ENCODE results near the gene UPK3A. TPM values are rescaled to one million over a fixed set of nuclear protein-coding genes. Genes with fewer than 3 reads are reported as not detected.

The UPK3A gene
- total RNA-seq, 4 donors from 2014 or later, result not detected

DNA sequence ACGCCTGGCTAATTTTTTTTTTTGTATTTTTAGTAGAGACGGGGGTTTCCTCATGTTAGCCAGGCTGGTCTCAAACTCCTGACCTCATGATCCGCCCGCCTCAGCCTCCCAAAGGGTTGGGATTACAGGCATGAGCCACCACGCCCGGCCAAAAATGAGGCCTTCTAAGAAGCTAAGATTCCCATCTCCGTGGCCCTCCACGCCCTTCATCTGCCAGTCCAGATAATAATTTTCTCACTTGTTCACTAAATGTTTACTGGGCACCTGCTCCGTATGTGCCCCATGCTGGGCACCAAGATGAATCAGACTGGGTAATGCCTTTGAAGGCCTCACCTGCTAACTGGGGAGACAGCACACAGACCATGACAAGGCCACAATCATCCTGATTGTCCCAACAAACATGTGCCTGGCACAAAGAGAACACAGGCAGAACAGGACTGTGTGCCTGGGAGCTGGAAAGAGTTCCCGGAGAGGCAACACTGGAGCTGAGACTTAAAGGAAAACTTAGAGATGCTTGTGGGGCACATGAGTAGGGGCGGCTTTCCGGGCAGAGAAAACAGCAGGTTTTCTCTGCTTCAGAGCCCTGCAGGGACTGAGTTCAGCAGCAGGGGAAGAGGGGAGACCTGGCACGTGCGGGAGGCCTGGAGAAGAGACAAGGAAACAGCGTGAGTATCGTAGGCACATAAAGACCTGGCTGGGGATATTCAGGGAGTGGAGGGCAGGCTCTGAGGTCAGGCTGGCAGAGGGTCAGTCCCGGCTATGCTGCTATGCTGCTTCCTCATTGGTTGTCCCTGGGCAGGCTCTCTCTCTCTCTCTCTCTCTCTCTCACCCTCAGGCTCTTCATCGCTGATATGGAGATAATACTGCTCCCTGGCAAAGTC is 46.4 kb upstream of the UPK3A start:
- Histone ChIP-seq H3K4me3 (no peak overlapping the region), H3K27me3 (no peaks in the 10 kb centered on the region), H3K36me3 (peaks cover 0 to 37% of the 10 kb centered on the region in 2 donors), H3K9me3 (no peaks in the 10 kb centered on the region), H3K4me1 (peaks cover 0 to 53% (median 14%) of the 10 kb centered on the region in 3 donors), H3K27ac (no peak overlapping the region)
- WGBS, 2 donors (ENCODE audit: low coverage in 1 of 2), result 89% methylated on average over 6 to 16 of the region's 18 CpGs
- no peak for TF ChIP-seq CTCF (IDR thresholded peaks at IDR 0.05)
- TF ChIP-seq EP300 (IDR thresholded peaks at IDR 0.05), result no peak
- no peak for TF ChIP-seq POLR2A (IDR thresholded peaks at IDR 0.05)
- no peak for TF ChIP-seq POLR2AphosphoS5 (IDR thresholded peaks at IDR 0.05)
- ATAC-seq, result no peak

GRCh38 chr22:45238957-45239680 is 45.6 kb upstream of the UPK3A start:
- WGBS, 2 donors (ENCODE audit: low coverage in 1 of 2), result 43 to 83% methylated on average over 1 to 2 of the region's 6 CpGs
- Histone ChIP-seq H3K36me3 (peaks cover 0 to 34% of the 10 kb centered on the region in 2 donors), H3K27me3 (no peaks in the 10 kb centered on the region), H3K9me3 (no peaks in the 10 kb centered on the region), H3K27ac (no peak overlapping the region), H3K4me3 (peak overlapping the region in 1 of 2 donors; percentile 78), H3K4me1 (peaks cover 0 to 53% (median 14%) of the 10 kb centered on the region in 3 donors)
- no peak for ATAC-seq
- TF ChIP-seq CTCF (IDR thresholded peaks at IDR 0.05) (no peak), EP300 (IDR thresholded peaks at IDR 0.05) (no peak), POLR2A (IDR thresholded peaks at IDR 0.05) (no peak), POLR2AphosphoS5 (IDR thresholded peaks at IDR 0.05) (no peak)

DNA sequence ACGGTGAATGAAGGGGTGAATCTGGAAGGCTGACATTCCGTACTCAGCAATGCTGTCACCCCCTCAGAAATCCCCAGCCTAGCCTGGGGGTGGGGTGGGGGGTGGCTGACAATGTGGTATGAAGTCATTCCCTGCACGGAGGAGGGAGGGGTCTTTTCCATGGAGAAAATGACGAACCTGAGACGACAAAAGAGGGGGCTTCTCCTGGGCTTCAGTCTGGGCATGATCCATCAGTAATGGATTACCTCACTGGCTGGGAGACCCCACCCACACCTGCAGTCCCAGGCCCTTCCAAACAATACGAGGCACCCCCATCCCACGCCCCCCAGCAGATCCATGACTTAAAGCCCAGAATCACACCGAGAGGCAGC is 45.1 kb upstream of the UPK3A start:
- Histone ChIP-seq H3K36me3 (peaks cover 0 to 30% of the 10 kb centered on the region in 2 donors), H3K4me1 (peaks cover 0 to 53% (median 14%) of the 10 kb centered on the region in 3 donors), H3K27me3 (no peaks in the 10 kb centered on the region), H3K9me3 (no peaks in the 10 kb centered on the region), H3K27ac (peak overlapping the region in 1 of 4 donors; percentile 73), H3K4me3 (peak overlapping the region; percentile 55 to 78)
- TF ChIP-seq POLR2A (IDR thresholded peaks at IDR 0.05) (no peak), EP300 (IDR thresholded peaks at IDR 0.05) (no peak), POLR2AphosphoS5 (IDR thresholded peaks at IDR 0.05) (no peak), CTCF (IDR thresholded peaks at IDR 0.05) (no peak)
- WGBS, 2 donors (ENCODE audit: low coverage in 1 of 2), result 33% methylated on average over 4 of the region's 8 CpGs; no CpG with 5 or more reads in 1 of the 2 donors
- no peak for ATAC-seq

DNA sequence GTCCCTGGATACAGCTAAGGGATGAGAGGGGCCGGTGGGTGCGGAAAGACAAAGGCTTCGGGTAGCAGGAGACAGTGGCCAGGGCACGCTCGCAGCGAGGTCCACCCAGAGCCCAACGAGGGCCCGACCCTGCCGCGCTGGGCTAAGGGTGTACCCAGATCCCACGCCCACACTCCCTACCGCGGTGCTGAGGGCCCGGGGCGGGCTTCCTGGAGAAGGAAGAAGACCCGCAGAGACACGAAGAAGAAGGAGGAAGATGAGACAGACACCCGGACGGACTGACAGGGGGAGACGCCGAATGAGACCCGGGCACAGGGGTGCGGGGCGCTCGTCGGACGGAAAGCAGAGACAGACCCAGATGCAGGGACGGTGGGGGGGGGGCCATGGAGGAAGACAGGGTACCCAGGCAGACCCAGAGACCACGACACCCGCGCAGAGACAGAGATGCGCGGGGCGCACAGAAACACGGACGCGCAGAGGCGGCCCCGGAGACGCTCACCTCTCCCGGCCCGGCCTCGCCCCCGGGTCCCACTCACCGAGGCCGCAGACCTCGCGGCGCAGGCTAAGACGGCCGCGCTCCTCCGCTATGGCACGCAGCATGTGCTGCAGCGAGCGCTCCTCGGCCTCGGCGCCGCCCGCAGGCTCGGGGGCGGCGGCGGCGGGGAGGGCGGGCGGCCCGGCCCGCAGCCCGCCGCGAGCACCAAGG is 44.5 kb upstream of the UPK3A start:
- TF ChIP-seq EP300 (IDR thresholded peaks at IDR 0.05) (no peak), POLR2AphosphoS5 (IDR thresholded peaks at IDR 0.05) (no peak), CTCF (IDR thresholded peaks at IDR 0.05) (no peak), POLR2A (IDR thresholded peaks at IDR 0.05) (no peak)
- ATAC-seq, result peak; percentile 47

More for the DNA sequence above, 44.5 kb upstream of the UPK3A start:
- WGBS, 2 donors (ENCODE audit: low coverage in 1 of 2), result 1% methylated on average over 12 of the region's 73 CpGs; no CpG with 5 or more reads in 1 of the 2 donors
- Histone ChIP-seq H3K9me3 (no peaks in the 10 kb centered on the region), H3K27ac (peak overlapping the region in 3 of 4 donors; percentile 53 to 87 (median 73)), H3K4me3 (peak overlapping the region; percentile 55 to 78), H3K27me3 (no peaks in the 10 kb centered on the region), H3K36me3 (peaks cover 0 to 30% of the 10 kb centered on the region in 2 donors), H3K4me1 (peaks cover 0 to 50% (median 14%) of the 10 kb centered on the region in 3 donors)

All from gastroesophageal sphincter (tissue), 4 donors.